HG02870 (cell line): ENCODE data around the gene THOC2.
"Not testable (repeated sequence)": the region's sequence is repeated elsewhere in the genome, so short reads cannot be mapped to it uniquely, and the experiment has no call there.

Source experiments
- ATAC-seq: cut with Tn5 transposase; IDR thresholded peaks from one replicate; pipeline ENCODE4 v1.9.1; 2021; ENCODE audit warnings: mild to moderate bottlenecking, moderate library complexity; ENCODE audit not compliant: unreplicated experiment

THOC2 gene

GRCh38 chrX:123736333-123736921, 3.6 kb upstream of the THOC2 start:
- ATAC-seq: no peak

- ATAC-seq: not testable (repeated sequence)
Observed at GRCh38 chrX:123735137-123735536, 2.3 kb upstream of the THOC2 start.

DNA sequence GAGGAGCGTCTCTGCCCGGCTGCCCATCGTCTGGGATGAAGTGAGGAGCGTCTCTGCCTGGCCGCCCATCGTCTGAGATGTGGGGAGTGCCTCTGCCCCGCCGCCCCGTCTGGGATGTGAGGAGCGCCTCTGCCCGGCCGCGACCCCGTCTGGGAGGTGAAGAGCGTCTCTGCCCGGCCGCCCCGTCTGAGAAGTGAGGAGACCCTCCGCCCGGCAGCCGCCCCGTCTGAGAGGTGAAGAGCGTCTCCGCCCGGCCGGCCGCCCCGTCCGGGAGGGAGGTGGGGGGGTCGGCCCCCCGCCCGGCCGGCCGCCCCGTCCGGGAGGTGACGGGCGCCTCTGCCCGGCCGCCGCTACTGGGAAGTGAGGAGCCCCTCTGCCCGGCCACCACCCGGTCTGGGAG, 1.2 kb upstream of the THOC2 start:
- ATAC-seq: not testable (repeated sequence)

DNA sequence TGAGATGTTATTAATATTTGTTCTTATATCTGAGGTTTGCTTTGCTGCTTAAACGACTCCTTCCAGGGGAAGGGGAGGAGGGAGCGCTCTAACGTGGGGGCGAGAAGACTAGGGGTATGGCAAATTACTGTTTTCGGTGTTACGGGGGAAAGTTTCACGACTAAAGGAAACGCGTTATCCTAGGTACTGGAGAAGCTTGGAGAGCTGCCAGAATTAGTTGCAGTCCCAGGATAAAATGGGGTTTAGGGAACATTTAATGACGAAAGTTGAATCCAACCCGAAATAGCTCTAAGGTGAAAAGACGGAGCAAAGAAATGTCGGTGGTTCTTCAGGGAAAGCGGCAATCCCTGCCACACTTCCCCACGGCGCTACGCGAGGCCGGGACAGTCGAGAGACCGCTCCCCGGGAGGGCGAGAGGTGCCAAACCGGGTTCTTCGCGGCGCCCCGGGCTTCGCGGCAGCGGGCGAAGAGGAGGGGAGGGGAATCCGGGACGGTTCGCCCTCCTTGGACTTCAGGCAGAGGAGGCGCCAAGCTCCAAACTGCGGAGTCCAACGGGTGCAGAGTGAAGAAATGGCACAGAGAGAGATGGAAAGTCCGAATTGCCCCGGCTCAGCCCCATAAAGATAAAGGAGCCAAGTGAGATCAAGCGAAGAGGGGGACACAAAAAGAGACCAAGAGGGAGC, 724 bp downstream of the THOC2 start:
- peak; percentile 5 for ATAC-seq

DNA sequence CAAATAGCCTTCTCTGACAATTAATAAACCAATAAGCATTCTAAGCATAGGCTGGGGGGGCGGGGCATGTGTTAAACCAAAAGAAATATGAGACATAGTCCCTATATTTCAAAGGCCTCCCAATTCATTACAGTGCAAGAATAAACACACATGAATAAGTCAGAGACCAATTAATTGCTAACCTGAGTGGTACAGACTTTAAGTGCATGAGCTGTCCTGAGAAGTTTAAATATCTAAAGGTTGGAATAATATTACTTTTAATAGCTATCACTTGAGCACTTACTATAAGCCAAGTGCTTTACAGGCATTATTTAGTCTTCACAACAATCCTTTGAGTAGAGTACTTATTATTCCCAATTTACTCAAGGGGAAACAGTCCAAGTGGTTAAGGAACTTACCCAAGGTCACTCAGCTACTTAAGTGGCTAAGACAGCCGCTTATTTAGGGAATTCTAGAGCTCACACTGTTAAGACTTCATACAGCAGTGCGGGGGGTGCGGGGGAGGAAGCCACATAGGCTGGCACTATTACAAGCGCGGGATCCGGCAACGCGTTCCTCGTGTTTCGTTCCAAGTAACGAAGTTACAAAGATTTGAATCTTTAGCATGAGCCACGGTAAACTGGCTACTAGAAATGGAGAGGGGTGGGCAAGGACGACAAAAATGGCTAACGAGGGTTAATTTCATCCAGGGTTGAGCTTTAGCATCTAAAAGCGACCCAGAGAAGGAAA, 1.4 kb downstream of the THOC2 start:
- ATAC-seq: no peak

GRCh38 chrX:123728554-123728953, 4.3 kb downstream of the THOC2 start:
- no peak for ATAC-seq

GRCh38 chrX:123728016-123728415, 4.8 kb downstream of the THOC2 start:
- ATAC-seq: no peak

DNA sequence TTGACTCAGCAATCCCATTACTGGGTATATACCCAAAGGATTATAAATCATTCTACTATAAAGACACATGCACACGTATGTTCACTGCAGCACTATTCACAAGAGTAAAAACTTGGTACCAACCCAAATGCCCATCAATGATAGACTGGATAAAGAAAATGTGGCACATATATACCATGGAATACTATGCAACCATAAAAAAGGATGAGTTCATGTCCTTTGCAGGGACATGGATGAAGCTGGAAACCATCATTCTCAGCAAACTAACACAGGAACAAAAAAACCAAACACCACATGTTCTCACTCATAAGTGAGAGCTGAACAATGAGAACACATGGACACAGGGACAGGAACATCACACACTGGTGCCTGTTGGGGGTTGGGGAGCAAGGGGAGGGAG, 10.7 kb downstream of the THOC2 start:
- ATAC-seq: not testable (repeated sequence)

DNA sequence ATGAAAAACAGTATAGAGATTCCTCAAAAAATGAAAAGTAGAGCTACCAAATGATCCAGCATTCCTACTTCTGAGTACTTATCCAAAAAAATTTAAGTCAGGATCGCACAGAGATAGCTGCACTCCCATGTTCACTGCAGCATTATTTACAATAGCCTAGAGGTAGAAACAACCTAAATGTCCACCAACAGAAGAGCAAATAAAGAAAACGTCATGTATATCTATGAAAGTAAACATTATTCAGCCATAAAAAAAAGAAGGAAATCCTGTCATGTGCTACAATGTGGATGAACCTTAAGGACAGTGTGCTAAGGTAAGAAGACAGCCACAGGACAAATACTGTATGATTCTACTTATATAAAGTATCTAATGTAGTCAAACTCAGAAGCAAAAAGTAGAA, 12.4 kb downstream of the THOC2 start:
- ATAC-seq: no peak

- ATAC-seq: no peak
Observed at GRCh38 chrX:123713841-123714240, 19.0 kb downstream of the THOC2 start.

DNA sequence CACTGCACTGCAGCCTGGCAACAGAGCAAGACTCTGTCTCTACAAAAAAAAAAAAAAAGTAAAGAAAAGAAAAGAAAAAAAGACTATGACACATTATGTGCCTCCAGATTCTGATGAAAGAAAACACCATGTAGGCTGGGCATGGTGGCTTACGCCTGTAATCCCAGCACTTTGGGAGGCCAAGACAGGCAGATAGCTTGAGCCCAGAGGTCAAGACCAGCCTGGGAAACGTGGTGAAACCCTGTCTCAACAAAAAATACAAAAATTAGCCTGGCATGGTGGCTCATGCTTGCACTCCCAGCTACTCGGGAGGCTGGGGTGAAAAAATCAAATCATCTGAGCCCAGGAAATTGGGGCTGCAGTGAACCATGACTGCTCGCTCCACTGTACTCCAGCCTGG, 19.4 kb downstream of the THOC2 start:
- ATAC-seq: no peak

- not testable (repeated sequence) for ATAC-seq
Observed at GRCh38 chrX:123711201-123711600, 21.7 kb downstream of the THOC2 start.

- ATAC-seq: no peak
Observed at GRCh38 chrX:123704781-123705180, 28.1 kb downstream of the THOC2 start.

- no peak for ATAC-seq
Observed at GRCh38 chrX:123698979-123699520, 33.8 kb downstream of the THOC2 start.

GRCh38 chrX:123696334-123696733, 36.5 kb downstream of the THOC2 start:
- ATAC-seq: no peak

GRCh38 chrX:123695242-123695641, 37.6 kb downstream of the THOC2 start:
- ATAC-seq: no peak

DNA sequence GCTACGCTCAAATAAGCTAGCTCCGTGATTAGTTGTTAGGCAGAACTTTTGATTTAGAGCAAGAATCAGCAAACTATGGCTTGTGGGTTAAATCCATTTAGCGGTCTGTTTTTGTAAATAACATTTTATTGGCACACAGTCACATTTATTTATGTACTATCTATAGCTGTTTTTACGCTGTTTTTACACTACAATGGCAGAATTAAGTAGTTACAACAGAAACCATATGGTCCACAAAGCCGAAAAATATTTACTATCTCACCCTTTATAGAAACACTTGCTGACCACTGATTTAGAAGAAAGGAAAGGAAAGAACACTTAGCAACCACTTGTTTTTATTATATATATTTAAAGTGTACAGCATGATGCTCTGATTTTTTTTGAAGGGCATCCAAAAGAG, 41.1 kb downstream of the THOC2 start:
- no peak for ATAC-seq

- ATAC-seq: no peak
Observed at GRCh38 chrX:123688524-123688923, 44.3 kb downstream of the THOC2 start.

DNA sequence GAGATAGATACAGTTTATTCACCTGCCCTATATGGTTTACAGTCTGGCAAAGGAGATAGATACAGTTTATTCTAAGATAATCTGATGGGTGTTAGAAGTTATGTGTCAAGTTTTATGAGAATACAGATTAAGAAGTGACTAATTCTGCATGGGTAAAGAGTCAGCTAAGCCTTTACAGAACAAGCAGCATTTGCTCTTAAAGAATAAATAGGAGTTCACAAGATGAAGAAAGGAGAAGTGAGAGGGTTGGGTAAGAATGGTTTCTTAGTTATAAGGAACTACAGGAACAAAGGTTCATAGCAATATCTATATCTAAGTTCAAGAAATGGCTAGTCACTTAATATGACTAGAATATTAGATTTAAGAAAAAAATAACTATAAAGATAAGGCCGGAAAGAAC, 47.6 kb downstream of the THOC2 start:
- ATAC-seq: no peak

- ATAC-seq: no peak
Observed at GRCh38 chrX:123682186-123682585, 50.7 kb downstream of the THOC2 start.

GRCh38 chrX:123679733-123680460, 53.0 kb downstream of the THOC2 start:
- ATAC-seq: not testable (repeated sequence)
